NCI-H1092 treated with DMSO at 0.1 percent for 48 hours (cell line): ENCODE results near the gene FEM1C.
A peak's percentile ranks its signal among the peaks of the same experiment; 100 is the strongest.

Source experiments
- DNase-seq: peaks from one replicate; lab custom pipeline; 2025; lab: John Stamatoyannopoulos, UW

FEM1C gene

GRCh38 chr5:115557667-115558387, 13.3 kb upstream of the FEM1C start:
- DNase-seq = no peak

DNA sequence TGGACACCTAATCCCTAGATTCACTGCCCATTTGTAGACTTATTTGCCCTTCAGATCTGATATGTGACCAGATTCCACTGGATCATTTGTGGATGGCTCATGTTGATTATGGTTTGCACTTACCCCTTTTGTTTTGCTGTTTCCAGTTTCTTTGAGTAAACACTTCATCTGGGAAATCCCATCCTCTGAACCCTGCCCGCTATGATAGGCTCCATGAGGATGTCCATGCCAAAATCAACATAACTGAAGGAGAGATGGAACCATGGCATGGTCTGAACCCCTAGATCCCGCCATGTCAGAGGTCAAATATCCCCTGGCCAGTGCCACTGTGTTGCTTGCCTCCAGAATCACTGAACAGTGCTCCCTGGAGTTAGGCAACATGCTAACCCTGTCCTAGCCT, 11.7 kb upstream of the FEM1C start:
- DNase-seq = no peak

DNA sequence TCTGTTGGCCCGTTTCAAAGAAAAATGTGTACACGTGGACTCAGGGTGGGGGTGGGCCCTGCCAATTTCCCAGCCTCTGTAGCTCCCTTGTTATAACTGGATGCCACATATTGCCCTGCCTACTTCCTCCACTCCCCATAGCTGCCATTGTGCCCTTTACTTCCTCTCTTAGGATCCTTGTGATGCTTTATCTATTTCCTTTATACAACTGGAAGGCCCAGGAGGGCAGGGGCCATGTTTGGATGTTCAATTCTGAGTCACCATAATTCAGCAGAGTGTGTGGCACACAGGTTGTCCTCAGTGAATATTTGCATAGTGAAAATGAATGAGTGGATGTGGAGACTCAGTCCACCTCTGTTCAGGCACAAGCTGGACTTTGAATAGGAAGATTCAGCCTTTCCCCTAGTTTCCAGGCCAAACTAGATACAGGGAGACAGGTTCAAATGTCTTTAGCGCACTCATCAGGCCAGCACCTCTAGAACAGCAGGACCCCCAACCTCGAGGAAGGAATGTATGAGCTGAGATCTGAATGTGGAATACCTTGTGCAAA, 10.6 kb upstream of the FEM1C start:
- DNase-seq = no peak

GRCh38 chr5:115553082-115553481, 8.5 kb upstream of the FEM1C start:
- no peak for DNase-seq

DNA sequence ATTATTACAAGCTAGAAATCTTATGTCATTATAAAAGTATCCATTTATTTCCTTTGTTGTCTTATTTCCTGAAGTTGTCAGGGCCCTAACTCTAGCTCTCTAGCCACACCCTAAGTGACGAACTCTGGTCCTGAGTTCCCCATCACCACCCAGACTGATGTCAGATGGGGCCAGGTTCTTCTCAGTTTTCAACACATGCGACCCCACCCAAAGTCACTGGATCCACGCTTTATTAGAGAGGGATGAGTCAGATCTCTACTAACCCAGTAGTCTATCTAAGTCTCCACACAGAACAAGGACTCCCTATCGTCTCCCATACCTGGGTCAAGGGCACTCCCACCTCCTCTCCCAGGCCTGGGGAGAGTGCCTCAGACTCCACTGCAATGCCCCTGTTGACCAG, 6.8 kb upstream of the FEM1C start:
- no peak for DNase-seq

DNA sequence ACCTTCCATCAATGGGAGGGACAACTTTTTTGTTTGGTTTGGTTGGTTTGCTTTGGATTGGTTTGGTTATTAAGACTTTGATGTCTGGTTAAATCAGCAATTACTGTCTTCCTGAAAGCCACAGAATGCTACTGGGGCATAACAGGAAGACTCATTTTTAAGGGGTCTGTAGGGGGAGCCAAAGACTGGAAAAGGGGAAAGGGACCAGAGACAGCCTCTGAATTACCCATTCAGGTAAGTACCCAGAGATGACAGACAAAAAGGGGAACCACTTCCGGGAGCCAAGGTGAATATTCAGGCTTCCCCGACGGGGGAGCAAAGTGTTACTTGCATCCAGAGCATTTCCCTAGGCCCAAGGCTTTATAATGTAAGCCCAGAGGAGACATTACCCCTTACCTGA, 4.6 kb upstream of the FEM1C start:
- peak; percentile 4 for DNase-seq

DNA sequence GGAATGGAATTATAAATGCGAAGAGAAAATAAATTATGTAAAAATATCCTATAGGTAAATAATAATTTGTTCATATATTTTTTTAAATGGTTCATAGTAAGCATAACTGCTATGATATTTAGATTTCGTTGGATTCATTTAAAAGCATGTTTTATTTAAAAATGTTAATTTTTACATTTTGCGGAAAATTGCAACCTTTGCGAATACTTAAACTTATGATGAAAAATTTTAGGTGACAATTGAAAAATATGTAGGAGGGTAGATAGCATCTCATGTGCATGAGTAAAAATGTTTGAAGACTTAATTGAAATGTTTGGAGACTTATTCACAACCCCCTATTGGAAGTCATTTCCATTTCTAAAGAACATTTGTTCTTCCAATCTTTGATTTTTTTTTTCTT, 4.1 kb upstream of the FEM1C start:
- DNase-seq = no peak

DNA sequence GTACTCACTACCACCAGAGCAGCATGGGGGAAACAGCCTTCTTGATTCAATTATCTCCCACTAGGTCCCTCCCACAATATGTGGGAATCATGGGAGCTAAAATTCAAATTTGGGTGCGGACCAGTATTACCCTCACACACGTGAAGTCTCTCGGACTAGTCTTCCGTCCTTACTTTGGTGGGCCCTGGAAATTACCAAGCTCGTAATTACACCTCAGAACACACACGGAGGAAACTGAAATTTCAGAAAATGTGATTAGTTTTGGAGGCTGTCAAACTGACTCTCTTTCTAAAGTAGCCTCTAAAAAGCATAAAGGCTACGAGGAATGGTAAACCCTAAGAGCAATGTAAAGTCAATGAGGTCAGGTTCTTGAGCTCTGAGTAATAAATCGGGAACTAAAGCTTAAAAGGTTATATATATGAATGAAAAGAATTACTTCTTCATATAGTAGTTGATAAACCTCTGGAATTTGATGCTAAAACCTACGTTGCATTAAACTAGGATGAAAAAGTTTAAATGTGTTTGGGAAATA, 842 bp upstream of the FEM1C start:
- no peak for DNase-seq

DNA sequence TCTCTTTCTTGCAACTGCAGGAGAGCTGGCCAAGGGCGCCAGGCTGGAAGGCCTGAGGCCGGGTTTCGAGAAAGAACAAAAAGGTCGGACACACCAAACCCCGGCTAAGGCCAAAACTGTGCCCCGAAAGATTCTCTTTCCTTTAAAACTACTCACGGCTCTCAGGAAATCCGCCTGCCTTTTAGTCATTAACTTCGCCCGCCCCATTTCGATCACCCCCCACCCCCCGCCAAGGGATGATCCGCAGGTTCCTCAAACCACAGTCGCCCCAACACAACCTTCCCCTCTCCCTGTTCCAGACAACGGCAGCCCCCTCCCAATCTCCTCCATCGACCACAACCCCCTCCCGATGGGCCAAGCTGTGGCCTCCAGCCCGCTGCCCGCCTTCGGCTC, 536 bp downstream of the FEM1C start:
- peak; percentile 33 for DNase-seq

- no peak for DNase-seq
Observed at GRCh38 chr5:115543365-115544042, 1.1 kb downstream of the FEM1C start.

GRCh38 chr5:115542651-115543364, 1.8 kb downstream of the FEM1C start:
- no peak for DNase-seq

DNA sequence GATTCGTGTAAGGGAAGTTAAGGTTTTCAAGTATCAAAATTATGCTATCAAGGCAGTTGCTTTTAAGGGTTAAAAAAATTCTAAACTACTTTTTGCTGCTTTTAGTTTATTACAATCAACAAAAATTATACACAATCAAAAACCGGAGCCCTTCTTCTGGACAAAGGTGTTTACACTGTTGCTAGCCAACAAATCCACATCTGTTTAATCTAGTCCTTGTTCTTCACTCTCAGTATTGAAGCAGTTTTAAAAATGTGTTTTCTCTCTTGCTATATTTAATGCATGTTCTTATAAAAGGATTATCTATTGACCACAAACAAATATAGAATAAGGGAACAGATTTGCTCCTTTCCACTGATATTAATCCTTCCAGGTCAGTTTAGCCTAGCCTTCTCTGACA, 2.5 kb downstream of the FEM1C start:
- DNase-seq = peak; percentile 1

GRCh38 chr5:115541611-115542010, 3.0 kb downstream of the FEM1C start:
- no peak for DNase-seq

- no peak for DNase-seq
Observed at GRCh38 chr5:115535479-115536035, 9.0 kb downstream of the FEM1C start.

GRCh38 chr5:115532517-115532916, 12.1 kb downstream of the FEM1C start:
- DNase-seq = no peak

- DNase-seq = no peak
Observed at GRCh38 chr5:115531787-115532367, 12.7 kb downstream of the FEM1C start.

DNA sequence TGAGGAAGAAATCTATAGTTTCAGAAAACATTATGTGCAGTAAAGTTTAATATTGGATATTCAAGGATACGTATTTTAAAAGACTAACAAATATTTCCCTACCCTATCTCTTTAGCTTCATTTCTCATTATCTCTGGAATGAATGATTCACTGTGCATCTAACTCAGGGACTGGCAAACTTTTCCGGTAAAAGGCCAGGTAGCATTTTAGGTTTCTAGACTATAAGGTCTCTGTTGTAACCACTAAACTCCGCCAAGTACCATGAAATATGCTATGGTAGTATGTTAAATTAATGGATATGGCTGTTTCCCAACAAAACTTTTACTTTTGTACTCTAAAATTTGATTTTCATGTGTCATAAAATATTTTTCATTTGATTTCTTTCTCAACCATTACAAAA, 13.2 kb downstream of the FEM1C start:
- no peak for DNase-seq

DNA sequence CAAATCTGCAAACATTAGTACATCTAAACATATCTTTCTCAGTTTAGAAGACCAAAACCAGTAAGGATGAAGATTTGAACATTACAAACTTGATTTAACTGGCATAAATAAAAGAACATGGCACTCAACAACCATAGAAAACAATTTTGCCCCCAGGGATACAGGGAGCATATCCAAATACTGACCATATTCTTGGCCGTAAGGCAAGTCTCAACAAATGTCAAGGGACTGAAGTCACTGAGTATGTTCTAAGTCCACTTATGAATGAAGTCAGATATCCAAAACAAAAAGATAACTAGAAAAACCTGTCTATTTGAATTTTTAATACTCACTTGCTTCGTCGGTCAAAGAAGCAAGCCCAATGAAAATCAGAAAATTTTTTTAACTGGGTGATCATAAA, 14.1 kb downstream of the FEM1C start:
- DNase-seq = no peak

DNA sequence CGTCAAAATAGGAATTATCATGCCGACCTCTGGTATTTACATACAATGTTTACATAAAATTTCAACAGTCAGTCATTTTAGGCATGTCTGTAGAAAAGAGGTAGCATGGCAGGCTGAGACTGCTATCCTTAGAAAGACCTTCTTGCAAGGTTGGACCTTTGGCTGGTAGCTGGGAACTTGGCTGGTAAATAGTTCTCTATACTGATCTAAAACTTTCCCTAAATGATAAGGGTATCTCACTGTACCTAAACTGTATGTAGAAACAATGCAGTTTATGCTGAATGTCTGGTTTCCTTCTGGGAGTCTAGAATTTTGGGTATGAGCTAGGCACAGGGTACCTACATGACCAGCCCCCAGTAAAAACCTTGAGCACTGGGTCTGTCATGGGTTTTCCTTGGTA, 18.0 kb downstream of the FEM1C start:
- DNase-seq = no peak

DNA sequence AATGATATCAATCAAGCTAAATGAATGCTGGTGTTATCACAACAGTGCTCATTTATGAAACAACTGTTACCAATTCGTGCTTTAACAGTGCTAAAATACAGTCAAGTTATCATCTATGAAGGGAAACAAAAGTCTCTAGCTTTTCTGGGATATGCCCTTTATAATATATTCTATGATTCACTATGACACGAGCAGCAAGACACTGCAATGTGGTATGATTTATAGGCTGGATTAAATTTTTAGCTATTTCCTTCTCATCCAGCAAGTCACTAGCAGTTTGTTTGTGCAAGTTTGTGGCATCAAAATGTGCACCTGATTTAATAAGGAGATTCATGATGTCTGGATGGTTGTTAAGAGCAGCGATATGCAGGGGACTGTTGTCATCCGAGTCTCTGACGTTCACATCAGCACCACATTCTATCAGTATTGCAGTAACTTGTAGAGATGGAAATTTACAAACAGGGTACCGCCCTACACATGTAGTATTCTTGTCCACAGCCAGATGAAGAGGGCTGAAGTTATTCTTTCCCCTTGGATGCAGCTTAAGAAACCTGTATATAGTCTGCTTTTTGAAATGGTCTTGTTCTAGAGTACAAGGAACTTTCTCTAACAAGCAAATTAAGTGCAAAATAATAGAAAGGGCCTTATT, 20.3 kb downstream of the FEM1C start:
- no peak for DNase-seq

GRCh38 chr5:115522832-115523403, 21.7 kb downstream of the FEM1C start:
- no peak for DNase-seq
